HG02571 (cell line): ENCODE data around the gene WDR48.

Source experiments
- ATAC-seq: cut with Tn5 transposase; IDR thresholded peaks from one replicate; pipeline ENCODE4 v1.9.1; 2021; ENCODE audit warnings: mild to moderate bottlenecking, moderate library complexity; ENCODE audit not compliant: unreplicated experiment

WDR48 gene

DNA sequence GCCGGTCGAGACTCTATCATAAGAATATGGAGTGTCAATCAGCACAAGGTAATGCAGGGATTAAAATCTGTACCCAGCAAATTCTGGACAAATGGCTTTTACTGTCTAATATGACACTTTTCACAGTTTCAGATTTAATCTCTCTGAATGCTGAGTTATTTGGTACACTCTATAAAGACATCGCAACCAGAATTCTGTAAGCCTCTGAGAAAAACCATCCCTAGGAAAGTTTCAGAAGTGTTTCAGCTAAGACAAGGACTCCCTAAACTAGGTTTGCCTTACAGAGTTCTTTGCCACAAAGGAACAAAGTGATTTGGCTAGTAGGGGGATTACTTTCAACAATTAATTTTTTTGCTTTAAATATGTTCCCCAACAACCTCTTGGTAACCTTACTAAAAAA lies 11.3 kb downstream of the WDR48 start:
- no peak for ATAC-seq

DNA sequence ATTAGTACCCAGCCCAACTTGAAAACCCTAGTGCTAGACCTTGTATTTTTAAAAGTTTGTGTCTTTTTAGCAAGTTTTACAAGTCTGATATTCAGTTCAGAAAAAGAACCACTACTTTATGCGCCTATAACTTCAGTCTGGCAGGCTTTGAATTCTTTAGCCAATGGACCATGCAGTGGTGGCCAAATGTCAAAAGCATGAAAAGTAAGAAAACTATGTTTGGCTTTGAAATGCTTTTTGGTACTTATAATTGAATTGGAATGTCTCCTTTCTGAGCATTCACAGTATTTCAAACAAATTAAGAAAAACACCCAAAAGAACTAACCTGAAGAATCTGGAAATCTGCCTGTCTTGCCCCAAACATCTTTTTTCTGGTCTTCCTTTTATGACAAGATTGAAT lies 12.8 kb downstream of the WDR48 start:
- ATAC-seq, result no peak

DNA sequence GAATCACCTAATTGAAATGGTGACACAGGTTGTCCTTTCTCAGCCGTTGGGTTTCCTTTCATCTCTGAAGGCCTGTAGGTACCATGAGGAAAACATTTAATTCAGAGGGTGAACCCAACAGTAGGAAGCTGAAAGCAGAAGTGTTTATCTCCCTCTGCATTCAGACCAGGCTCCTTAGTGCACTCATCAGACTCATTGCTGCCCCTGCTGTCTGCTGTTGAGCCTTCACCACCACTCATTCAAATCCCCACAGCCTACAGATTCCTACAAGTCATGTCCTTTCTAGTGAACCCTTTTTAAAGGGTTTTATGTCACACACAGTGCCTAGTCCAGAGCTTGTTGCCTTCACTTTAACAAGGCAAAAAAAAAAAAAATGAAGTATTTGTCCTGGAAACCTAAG lies 13.4 kb downstream of the WDR48 start:
- peak; percentile 83 for ATAC-seq

DNA sequence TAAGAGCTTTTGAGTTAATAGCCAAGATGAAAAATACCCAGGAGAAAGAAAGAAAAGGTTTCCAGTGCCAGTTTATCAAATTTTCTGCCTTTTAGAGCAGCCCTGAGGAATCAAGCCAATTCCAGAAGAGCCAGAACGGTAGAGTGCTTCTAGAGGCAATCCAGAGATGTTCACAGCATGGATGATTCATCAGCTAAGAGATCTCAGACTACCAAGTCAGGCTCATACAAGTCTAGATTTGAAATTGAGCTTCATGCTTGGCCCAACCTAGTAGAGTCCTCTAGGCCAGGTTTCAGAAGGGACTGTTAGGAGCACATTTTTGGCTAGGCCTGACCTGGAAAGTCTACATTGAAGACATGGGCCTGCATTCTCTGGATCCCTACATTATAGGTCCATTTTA lies 15.5 kb downstream of the WDR48 start:
- ATAC-seq, result no peak

DNA sequence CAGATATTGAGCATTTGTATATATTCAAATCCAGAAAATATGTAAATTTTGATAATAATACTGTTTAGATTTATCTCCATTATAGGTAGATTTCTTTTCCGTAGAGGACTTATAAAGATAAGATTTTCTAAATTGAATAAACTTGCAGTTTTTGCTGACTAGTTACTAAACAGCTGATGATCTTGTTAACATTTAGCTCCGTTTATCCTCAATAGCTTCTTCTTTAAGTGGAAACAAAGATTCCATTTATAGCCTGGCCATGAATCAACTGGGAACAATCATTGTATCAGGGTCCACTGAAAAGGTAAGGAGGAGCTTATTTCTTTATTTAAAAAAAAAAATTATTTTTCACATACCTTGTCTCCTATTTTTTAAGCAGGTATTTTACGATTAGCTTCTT lies 16.7 kb downstream of the WDR48 start:
- no peak for ATAC-seq

DNA sequence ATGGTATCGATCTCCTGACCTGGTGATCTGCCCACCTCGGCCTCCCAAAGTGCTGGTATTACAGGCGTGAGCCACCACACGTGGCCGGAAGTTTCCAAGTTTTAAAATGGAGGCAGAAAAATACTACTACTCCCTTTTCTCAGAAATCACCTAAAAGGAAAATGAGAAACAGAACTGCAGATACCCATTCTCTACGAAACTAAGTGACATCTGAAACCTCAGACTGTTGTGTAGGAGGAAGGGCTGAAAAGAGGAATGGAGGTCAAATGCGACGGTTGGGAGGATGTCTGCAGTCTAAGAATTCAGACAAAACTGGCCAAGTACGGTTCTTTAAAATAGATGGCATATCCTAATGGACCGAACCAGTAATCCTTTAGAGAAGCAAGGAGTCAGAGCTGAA lies 24.1 kb downstream of the WDR48 start:
- ATAC-seq, result no peak

DNA sequence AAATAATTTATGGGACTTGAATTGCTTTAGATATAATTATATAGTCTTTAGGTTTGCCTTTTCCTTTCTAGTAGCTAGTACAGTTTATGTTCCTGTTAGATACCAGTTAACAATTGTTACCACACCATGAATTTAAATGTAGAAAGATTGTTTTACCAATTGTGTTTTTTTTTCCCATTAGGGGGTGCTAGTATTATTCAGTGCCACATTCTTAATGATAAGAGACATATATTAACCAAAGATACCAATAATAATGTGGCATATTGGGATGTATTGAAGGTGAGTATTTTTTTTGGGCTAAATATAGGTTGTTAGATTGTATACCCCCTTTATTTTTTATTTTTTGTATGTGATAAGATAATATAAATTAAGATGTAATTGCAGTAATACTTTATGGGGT lies 27.7 kb downstream of the WDR48 start:
- no peak for ATAC-seq

DNA sequence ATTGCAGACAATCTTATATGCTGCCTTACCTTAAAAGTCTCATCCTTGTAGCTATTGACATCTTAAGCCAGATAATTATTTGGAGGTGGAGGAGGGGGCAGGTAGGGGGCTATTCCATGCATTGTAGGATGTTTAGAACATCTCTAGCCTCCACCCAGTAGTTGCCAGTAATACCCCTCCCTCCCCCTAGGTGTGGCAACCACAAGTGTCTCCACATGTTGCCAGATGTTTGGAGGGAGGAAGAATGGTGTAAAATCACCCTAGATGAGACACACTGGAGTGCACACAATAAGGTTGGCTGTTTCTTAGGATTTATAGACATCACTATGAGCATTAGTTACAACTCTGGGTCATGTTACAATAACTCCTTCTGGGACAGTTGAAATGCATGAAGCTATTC lies 28.2 kb downstream of the WDR48 start:
- no peak for ATAC-seq

DNA sequence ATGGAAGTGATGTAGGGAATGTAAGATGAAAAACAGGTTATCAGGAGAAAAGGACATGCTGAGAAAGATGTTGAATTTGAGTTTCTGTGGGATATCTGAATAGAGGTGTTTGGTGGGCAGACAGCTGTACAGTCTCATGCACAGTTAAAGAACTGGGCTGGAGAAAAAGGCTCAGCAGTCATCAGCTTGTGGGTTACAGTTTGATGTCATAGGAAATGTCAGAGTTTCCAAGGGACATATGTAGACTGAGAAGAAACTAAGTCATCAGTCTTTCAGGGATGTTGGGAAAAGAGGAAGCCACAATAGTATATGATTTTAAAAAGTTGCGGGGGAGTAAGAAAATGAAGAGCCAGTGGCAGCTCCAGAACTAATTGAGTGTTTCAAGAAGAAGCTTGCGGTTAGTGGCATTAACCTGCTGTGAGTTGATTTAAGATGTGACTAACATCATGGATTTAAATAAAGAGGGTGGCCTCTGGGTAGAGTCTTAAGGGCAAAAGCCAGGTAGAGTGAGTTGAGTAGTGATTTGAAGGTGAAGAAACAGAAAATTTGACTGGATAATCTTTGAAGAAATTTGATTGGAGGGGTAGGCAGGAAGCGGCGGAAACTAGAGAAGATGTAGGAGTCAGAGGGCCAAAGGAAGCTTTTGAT lies 31.0 kb downstream of the WDR48 start:
- ATAC-seq, result no peak

DNA sequence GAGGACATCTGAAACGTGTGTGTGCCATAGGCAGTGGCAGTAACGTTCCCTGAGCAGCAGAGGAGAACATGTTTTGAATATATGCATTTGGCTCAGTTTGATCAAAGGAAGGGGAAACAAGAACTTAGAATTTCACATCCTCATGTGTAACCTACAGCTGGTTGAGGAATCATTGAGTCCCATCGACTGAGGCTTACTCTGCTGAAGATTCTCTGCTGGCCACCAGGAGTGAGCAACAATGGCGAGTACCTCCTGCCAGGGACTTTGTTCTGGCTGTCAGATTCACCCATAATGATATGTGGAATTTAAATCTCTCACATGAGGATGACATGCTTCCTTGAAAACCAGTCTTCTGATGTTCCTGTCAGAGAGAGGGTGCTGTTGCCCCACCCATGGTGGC lies 34.3 kb downstream of the WDR48 start:
- ATAC-seq, result no peak

DNA sequence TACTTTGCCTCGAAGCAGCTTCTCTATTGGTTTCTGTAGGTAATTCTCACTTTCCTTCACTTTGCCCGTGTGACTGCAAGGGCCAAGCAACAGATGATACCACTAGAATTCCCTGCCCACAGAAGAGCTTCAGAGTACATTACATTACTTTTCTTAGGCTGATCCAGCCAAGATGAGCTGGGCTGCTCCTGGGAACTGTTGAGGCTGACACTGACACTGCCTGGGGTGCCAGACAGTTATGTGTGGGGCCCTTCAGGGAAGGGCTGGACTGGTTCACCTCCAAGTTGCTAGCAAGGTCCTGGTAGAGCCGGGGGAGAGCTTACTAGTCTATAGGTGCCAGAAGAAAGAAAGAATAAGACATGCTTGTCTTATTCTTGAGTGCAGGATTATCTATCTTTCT lies 36.6 kb downstream of the WDR48 start:
- ATAC-seq, result no peak

DNA sequence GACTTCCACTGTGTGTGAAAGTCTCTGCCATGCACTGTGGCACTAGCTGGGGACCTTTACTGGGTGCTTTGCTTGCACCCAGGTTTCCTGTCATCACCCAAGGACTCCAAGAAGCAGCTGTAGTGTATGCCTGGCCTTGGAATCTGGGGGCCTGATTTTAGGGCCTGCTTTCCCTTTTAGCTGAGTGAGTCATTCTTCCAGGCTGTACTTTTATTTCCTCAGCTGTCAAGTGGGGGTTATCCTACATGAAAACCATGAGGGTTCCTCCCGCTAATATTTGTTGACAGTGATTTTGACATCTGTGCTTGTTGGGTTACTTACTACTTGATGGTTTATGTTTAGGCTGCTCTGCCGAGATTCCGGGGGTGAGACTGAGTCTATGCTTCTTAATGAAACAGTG lies 37.1 kb downstream of the WDR48 start:
- no peak for ATAC-seq

DNA sequence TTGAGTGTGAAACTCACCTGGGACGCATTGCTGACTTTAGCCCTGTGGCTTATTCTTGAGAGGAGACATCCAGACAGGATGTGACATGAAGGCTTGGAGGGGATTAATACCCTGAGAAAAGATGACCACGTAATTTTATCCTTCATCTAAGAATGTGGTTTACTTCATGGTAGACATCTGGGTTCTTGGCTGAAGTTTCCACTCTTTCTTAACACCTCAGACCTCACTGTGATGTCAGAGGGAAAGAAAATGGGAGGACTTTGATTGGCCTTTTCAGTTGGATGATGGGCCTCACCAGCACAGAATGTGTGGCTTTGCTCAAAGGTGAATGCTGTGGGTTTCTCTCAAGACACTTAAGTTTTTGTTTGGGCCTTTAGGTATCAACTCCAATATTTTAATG lies 39.1 kb downstream of the WDR48 start:
- no peak for ATAC-seq

DNA sequence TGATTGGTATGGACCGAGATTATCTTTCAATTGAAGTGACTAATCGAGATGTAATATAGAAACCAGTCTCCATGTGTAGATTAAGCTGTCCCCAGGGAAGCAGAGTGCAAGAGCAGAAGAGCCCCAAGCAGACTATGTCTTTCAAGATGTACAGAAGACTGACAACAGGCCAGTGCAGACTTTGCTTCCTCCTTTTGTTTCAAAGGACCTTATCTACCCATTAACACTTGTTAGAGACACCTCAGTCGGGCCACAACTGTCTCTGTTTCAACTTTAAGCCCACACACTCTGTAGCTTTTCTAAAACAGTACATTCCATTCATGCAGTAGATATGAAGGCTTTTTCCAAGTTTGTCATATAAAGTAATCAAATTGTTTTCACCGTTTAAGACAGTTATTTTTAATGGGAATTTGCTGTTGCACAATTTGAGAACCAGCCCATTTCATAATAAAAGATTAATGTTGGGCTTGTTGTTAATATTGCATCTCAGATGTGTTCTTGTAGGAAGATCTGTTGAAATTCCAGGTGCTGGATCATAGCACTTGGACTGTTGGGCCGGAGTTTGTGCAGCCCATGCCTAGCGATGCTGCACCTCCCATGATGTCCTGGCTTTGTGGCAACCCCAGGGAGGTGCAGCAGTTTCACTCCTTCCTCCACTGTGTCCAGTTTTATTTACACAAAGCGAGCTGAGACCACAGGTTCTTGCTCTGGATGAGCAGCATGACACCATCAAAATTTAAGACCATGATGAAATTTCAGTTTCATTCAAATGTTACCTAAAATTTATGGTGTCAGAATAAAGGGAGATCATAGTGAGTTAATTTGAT lies 43.2 kb downstream of the WDR48 start:
- ATAC-seq, result no peak

DNA sequence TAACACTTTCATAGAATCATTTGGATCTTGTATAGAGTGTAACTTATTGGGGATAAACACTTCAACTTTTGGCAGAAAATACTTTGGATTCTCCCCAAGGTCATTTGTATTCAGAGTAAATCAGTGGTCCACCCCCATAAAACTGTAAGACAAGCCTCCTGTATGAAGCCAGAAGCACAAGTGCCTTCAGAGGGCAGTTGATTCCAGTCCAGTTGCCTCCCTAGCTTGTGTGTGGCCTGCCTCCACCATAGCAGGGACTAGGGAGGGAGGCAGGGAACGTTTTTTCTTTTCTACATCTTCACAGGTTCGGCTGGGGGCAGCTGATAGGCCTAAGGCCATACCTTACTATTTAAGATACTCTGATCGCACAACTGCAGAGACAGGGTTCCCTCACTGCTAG lies 44.0 kb downstream of the WDR48 start:
- no peak for ATAC-seq

DNA sequence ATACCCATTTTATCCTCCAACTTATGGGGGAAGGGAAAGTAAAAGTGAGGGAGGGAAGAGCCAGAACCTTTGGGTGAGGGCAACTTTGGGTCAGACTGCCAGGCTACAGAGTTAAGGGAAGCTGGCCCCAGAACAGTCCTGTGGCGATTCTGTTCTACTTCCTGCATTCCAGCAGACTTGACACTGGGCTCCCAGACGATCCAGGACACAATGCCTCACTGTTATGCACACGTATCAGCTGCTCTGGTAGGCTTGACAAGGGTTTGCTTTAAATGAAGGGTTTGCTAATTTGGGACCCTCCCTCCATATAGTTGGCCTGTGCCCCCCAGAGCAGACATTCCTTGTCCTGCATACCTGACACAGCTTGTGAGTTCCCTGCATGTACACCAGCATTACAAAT lies 45.0 kb downstream of the WDR48 start:
- no peak for ATAC-seq

DNA sequence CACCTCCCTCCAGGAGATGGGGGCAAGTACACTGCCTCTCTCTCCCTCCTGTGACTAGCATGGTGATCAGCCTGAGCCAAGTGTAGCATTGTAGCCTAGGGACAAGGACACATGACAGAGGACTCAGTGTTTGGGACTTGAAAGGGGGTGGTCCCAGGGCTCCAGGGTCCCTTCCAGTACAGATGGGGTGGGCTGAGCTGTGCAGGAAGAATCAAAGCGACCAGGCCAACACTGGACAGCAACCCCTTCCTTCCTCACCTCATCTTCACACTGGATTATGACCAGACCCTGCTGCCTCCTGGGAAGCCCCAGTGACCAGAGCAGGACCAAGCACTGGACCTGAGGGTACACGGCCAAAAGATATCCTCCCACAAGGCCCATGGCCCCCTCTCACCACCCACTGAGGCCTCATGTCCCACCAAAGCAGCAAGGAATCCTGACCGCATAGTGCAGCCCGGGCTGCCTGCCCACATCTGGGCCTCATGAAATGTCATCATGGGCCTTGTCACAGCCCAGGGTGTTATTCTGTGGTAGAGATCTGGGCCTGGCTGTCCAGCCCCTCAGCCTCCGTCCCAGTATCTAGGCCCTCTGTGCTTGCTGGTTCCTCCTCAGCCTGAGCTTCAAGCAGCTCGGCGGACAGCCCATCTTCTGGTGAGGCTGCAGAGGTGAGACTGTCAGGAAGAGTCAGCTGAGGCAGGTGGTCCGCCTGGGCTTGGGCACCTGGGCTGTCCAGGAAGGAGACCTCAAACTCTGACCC lies 46.1 kb downstream of the WDR48 start:
- no peak for ATAC-seq

DNA sequence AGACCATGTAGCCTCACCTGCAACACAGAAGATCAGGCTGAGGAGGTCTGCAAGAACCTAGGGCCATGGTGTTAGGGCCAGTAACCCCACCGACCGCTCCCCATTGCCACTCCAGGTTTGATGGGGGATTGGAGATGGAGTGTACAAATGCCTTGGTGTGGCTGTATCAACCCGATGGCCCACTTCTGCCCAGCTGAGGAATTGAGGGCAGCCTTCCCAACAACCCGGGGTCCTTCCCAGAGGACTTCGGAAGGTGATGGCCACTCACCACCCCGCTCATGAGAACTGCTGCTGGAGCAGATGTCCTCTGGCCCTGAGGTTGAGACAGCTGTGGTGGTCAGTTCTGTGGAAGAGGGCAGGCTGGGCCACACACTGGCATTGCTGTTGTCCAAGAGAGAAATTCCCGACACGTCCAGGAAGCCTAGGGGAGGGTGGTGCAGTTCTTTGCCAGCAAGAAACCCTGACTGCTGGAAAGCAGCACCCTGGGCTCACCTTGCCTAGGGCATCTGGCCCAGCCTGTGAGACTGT lies 46.7 kb downstream of the WDR48 start:
- no peak for ATAC-seq

DNA sequence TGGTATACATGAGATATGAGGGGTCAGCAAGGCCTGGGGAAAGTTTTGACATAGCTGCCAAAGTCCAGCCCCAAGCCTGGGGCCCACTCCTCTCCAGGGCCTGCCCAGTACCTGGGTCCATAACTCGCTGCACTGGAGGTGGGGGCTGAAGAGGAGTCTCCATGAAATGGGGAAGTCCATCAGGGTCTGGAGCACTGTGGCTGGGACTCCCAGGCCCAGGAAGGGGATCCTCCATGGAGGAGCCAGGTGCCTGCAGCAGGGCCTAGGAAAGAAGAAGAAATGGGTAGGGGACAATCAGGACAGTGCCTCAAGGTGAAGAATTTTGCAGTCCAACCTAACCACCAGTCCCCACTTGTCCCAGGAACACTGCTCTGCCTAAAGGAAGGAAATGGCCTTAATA lies 47.4 kb downstream of the WDR48 start:
- ATAC-seq, result no peak

DNA sequence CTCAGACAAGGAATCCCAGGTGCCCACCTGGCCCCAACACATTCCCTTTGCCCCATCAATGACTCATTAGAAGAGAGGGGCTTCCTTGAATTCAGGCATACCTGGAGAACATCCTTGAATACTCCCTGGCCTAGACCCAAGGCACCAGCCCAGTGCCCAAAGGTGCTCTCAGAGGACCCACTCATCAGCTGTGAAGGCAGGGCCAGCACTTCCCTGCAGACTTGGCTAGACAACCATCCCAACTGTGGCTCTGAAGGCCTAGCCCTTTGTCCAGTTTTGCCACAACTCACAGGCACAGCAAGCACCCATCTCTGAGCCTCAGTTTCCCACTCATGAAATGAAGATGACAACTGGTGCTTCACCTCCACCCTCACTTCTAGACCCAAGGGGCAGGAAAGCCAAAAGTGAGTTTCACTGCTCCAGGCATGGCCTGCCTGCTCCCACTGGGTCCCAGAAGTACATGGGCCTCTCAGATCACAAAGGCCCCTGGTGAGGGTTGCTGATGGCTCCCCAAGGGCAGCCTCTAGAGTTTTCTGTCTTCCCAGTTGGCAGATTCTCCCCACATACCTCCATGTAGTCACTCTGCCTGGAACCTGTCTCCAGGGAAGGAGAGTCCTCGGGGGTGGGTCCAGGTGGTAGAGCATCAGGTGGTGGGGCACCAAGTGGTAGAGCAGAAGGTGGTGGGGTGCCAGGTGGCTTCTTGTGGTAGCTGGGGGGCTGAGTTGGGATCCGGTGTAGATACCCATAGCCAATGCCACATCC lies 48.1 kb downstream of the WDR48 start:
- no peak for ATAC-seq

DNA sequence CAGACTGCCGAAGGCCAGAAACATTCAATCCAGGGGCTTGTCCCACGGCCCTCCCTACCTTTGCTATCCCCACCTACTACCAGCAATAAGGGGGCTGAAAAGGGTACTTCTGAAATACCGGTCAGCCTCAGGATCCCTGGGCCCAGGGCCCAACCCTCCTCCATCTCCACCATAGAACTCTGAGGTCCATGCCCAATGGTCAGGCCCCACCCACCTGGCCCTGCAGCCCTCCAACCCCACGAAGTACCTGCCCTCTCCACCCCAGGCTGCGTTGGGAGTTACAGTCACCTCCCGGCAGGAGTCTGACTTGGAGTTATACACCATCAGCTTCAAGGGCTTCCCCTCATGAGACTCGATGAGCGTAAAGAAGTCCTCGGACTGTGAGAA lies 48.7 kb downstream of the WDR48 start:
- no peak for ATAC-seq
